Measurements from ENCODE around the gene PODXL.

DNA sequence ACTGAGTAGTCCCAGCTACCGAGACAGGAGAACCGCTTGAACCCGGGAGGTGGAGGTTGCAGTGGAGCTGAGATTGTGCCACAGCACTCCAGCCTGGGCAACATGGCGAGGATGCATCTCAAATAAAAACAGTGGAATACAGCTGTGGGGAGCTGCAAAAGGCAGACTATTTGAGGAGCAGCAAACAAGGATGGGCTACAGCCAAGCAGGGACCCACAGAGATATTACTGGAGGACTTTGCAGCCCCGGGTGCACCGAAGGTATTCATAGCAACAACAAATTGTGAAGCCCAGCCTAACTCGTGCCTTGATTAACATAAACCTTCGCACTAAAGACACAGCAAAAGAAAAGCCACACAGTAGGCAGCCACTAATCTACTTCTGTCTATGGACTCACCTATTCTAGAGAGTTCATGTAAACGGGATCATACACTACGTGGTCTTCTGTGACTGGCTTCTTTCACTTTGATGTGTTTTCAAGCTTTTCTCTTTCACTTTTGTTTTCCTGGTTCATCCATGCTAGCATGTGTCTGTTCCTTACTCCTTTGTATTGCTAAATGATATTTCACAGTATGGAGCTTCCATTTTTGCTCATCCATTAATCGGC, 34.0 kb downstream of the PODXL start:
- TF ChIP-seq, protein P1, sequence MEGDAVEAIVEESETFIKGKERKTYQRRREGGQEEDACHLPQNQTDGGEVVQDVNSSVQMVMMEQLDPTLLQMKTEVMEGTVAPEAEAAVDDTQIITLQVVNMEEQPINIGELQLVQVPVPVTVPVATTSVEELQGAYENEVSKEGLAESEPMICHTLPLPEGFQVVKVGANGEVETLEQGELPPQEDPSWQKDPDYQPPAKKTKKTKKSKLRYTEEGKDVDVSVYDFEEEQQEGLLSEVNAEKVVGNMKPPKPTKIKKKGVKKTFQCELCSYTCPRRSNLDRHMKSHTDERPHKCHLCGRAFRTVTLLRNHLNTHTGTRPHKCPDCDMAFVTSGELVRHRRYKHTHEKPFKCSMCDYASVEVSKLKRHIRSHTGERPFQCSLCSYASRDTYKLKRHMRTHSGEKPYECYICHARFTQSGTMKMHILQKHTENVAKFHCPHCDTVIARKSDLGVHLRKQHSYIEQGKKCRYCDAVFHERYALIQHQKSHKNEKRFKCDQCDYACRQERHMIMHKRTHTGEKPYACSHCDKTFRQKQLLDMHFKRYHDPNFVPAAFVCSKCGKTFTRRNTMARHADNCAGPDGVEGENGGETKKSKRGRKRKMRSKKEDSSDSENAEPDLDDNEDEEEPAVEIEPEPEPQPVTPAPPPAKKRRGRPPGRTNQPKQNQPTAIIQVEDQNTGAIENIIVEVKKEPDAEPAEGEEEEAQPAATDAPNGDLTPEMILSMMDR (conservative IDR thresholded peaks at IDR 0.05 in 1 of 2, IDR thresholded peaks at IDR 0.05 in 1 of 2; ENCODE audit: extremely low read depth in 1 of 2, insufficient read depth in 1 of 2, low read depth in 1 of 2, low read length in 2 of 2), result no peak
- TF ChIP-seq EZH2 (IDR thresholded peaks at IDR 0.05; ENCODE audit: borderline replicate concordance, low read length), result no peak

Data from mammary epithelial cell (primary cell).